ENCODE measurements around the gene GALNS. TPM values are rescaled to one million over a fixed set of nuclear protein-coding genes. Genes with fewer than 3 reads are reported as not detected.

GALNS gene
- polyA plus RNA-seq, 1 donor = 32.2 TPM

- Histone ChIP-seq H3K27me3 (ENCODE audit: control insufficient read depth, insufficient read depth, low read length) (no peaks in the 10 kb centered on the region), H3K9me3 (ENCODE audit: control insufficient read depth, low read depth, low read length) (peaks cover 6% of the 10 kb centered on the region), H3K27ac (ENCODE audit: low read length) (no peak overlapping the region), H3K36me3 (ENCODE audit: control insufficient read depth, insufficient read depth, low read length) (peaks cover 2% of the 10 kb centered on the region), H3K4me1 (ENCODE audit: control insufficient read depth, insufficient read depth, low read length) (peaks cover 50% of the 10 kb centered on the region), H3K4me3 (ENCODE audit: low read length) (no peak overlapping the region)
- WGBS (ENCODE audit: insufficient coverage, low lambda C conversion rate) = no CpG with 5 or more reads among the region's 12 CpGs
- no peak for DNase-seq
These were observed 89.1 kb downstream of the GALNS start for GRCh38 chr16:88767546-88768070.

- H3K36me3 ChIP-seq (ENCODE audit: control insufficient read depth, insufficient read depth, low read length) = peaks cover 2% of the 10 kb centered on the region
- H3K27ac ChIP-seq (ENCODE audit: low read length) = no peak overlapping the region
- peaks cover 6% of the 10 kb centered on the region for H3K9me3 ChIP-seq (ENCODE audit: control insufficient read depth, low read depth, low read length)
- H3K4me3 ChIP-seq (ENCODE audit: low read length) = no peak overlapping the region
- H3K27me3 ChIP-seq (ENCODE audit: control insufficient read depth, insufficient read depth, low read length) = no peaks in the 10 kb centered on the region
- DNase-seq = no peak
- no CpG with 5 or more reads among the region's 11 CpGs for WGBS (ENCODE audit: insufficient coverage, low lambda C conversion rate)
- H3K4me1 ChIP-seq (ENCODE audit: control insufficient read depth, insufficient read depth, low read length) = peaks cover 46% of the 10 kb centered on the region
These were observed 89.8 kb downstream of the GALNS start for GRCh38 chr16:88766975-88767374.

DNA sequence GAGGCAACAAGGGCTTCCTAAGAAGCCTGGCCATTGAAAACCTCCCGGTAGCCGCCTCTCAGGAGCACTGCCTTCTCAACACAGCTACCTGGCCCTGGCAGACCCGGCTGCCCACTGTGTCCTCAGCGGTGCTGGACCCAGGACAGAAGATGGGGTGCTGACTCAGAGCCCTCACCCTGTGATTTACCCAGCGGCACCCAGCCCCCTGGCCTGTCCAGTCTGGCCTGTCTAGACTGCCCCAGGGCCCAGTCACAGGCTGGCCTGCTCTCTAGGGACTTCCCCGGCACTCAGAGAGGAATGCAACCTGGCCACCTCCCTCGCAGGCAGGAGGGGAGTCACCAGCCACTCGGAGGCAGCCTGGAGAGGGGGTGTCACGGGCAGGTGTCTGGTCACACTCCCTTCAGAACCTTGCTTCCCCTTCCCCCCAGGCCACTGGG lies 91.8 kb downstream of the GALNS start:
- Histone ChIP-seq H3K27ac (ENCODE audit: low read length) (no peak overlapping the region), H3K4me1 (ENCODE audit: control insufficient read depth, insufficient read depth, low read length) (peaks cover 38% of the 10 kb centered on the region), H3K9me3 (ENCODE audit: control insufficient read depth, low read depth, low read length) (peaks cover 3% of the 10 kb centered on the region), H3K36me3 (ENCODE audit: control insufficient read depth, insufficient read depth, low read length) (peaks cover 2% of the 10 kb centered on the region), H3K4me3 (ENCODE audit: low read length) (no peak overlapping the region), H3K27me3 (ENCODE audit: control insufficient read depth, insufficient read depth, low read length) (no peaks in the 10 kb centered on the region)
- DNase-seq = no peak
- no CpG with 5 or more reads among the region's 9 CpGs for WGBS (ENCODE audit: insufficient coverage, low lambda C conversion rate)

DNA sequence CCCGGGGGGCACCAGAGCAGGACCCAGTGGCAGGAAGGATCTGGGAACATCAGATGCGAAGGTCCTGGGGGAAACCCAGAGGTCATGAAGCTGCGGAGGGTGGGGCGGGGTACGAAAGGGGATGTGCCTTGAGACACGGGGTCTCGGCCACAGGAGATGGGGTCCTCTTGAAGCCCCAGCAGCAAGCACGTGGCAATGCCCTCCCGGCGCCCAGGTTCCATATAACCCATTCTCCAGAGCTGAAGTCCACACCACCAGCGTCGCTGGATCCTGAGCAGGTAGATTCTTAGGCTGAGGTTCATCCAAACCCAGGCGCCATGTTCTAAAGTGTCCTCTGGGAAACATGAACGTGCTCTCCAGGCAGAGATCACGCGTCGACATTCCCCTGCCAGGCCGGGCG lies 92.7 kb downstream of the GALNS start:
- H3K27me3 ChIP-seq (ENCODE audit: control insufficient read depth, insufficient read depth, low read length) = no peaks in the 10 kb centered on the region
- peaks cover 35% of the 10 kb centered on the region for H3K4me1 ChIP-seq (ENCODE audit: control insufficient read depth, insufficient read depth, low read length)
- H3K36me3 ChIP-seq (ENCODE audit: control insufficient read depth, insufficient read depth, low read length) = peaks cover 2% of the 10 kb centered on the region
- H3K4me3 ChIP-seq (ENCODE audit: low read length) = no peak overlapping the region
- no peak for DNase-seq
- no CpG with 5 or more reads among the region's 19 CpGs for WGBS (ENCODE audit: insufficient coverage, low lambda C conversion rate)
- peaks cover 8% of the 10 kb centered on the region for H3K9me3 ChIP-seq (ENCODE audit: control insufficient read depth, low read depth, low read length)
- H3K27ac ChIP-seq (ENCODE audit: low read length) = no peak overlapping the region

Other genes with a start within 250 kb of the GALNS start
- gene IL17C, start 218.4 kb downstream of the GALNS start, polyA plus RNA-seq = not detected
- gene CYBA, start 205.9 kb downstream of the GALNS start, polyA plus RNA-seq = 195 TPM
- gene MVD, start 193.9 kb downstream of the GALNS start, polyA plus RNA-seq = 41.0 TPM
- gene SNAI3, start 170.4 kb downstream of the GALNS start, polyA plus RNA-seq = 1.1 TPM
- gene RNF166, start 150.5 kb downstream of the GALNS start, polyA plus RNA-seq = 13.3 TPM
- 11.0 TPM for gene CTU2, start 150.4 kb downstream of the GALNS start, polyA plus RNA-seq
- gene PIEZO1, start 71.7 kb downstream of the GALNS start, polyA plus RNA-seq = 92.9 TPM
- gene CDT1, start 53.2 kb downstream of the GALNS start, polyA plus RNA-seq = 14.0 TPM
- gene APRT, start 45.0 kb downstream of the GALNS start, polyA plus RNA-seq = 117 TPM
- gene TRAPPC2L, start 180 bp upstream of the GALNS start, polyA plus RNA-seq = 96.0 TPM
- gene PABPN1L, start 9.7 kb upstream of the GALNS start, polyA plus RNA-seq = 0.12 TPM
- 7.4 TPM for gene CBFA2T3, start 120.3 kb upstream of the GALNS start, polyA plus RNA-seq
- 30.8 TPM for gene ACSF3, start 236.9 kb upstream of the GALNS start, polyA plus RNA-seq